GM10266 (cell line): ENCODE measurements around the gene BPTF.

Source experiments
- DNase-seq: peaks from one replicate; pipeline ENCODE4 v3.0.0; 2012; ENCODE audit errors: extremely low spot score
- TF ChIP-seq, protein P1 (sequence below): IDR thresholded peaks from 2 replicates; pipeline ENCODE4 v1.5.1; 2012; ENCODE audit warnings: mild to moderate bottlenecking, low read depth; ENCODE audit not compliant: control insufficient read depth, insufficient read depth; ENCODE audit errors: missing control alignments

The BPTF gene

DNA sequence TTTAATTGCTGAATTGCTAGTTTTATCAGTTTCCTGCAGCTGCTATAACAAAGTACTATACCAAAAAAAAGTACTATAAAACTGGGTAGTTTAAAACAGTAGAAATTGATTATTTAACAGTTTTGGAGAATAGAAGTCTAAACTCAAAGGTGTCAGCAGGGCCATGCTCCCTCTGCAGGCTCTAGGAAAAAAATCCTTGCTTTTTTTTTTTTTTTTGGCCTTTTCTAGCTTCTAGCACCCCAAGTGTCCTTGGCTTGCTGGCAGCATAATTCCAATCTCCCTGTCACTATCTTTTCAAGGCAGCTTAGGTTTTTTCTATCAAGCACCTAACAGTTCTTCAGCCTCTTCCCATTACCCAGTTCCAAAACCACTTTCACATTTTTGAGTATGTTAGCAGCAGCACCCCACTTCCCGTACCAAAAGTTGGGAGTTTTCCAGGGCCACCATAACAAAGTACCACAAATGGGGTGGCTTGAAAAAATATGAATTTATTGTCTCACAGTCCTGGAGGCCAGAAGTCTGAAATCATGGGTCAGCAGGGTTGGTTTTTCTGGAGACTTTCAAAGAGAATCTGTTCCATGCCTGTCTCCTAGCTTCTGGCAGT, 37.4 kb downstream of the BPTF start:
- DNase-seq, result no peak
- TF ChIP-seq, protein P1, sequence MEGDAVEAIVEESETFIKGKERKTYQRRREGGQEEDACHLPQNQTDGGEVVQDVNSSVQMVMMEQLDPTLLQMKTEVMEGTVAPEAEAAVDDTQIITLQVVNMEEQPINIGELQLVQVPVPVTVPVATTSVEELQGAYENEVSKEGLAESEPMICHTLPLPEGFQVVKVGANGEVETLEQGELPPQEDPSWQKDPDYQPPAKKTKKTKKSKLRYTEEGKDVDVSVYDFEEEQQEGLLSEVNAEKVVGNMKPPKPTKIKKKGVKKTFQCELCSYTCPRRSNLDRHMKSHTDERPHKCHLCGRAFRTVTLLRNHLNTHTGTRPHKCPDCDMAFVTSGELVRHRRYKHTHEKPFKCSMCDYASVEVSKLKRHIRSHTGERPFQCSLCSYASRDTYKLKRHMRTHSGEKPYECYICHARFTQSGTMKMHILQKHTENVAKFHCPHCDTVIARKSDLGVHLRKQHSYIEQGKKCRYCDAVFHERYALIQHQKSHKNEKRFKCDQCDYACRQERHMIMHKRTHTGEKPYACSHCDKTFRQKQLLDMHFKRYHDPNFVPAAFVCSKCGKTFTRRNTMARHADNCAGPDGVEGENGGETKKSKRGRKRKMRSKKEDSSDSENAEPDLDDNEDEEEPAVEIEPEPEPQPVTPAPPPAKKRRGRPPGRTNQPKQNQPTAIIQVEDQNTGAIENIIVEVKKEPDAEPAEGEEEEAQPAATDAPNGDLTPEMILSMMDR, result peak; percentile 1

DNA sequence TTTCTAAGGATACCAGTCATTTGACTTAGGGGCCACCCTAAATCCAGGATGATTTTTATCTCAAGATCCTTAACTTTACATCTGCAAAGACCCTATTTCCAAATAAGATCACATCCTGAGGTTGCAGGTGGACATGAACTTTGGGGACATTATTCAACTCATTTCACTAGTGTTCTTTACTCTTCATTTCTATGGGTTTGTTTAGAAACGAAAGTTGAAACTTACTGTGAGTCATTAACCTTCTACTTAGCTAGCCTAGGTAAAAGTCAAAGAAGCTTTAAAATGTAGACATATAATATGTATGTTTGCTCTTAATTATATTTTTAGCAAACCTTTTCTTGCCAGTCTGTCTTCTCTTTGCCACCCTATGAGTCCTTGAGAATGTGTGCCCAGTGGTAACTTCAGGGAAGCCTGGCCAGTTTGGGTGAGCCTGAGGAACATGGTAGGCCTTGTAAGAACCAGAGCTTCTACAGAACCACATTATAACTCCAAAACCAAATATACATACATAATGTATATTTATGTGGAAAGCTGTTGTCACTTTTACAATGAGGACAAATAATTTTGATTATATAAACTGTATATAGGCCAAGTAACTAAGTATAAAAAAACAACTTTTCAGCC, 38.4 kb downstream of the BPTF start:
- DNase-seq, result peak; percentile 33
- TF ChIP-seq, protein P1, result no peak

DNA sequence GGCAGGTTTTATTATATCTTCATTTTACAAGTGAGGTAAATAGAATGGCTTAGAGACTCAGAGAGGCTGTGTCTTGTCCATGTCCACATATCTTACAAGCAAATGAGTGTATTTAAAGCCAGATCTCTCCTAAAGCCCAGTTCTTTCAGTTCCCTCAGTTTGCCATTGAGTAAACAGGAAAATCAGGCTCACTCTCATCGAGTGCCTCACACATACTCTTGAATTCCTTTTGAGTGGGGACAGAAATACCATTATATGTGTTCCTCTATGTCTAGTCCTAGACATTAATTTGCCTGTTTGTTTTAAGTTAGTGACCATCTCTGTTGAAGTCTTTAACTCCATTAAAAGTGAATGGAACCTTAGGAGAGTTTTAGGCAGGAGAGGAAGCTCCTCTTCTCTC, 40.1 kb downstream of the BPTF start:
- DNase-seq, result no peak
- TF ChIP-seq, protein P1, result no peak

DNA sequence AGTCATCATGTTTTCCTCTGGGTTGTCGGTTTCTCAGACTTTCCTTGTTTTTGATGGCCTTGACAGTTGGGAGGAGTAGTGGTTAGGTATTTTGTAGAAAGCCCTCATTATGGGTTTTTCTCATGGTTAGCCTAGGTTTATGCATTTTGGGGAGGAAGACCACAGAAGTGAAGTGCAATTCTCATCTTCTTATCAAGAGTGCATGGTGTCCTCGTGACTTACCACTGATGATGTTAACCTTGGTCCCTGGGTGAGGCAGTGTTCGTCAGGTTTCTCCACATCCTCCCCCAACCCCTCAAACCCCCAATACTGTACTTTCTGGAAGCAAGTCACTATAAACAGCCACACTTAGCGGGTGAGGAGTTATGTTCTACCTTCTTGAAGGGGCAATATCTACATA, 42.3 kb downstream of the BPTF start:
- no peak for DNase-seq

DNA sequence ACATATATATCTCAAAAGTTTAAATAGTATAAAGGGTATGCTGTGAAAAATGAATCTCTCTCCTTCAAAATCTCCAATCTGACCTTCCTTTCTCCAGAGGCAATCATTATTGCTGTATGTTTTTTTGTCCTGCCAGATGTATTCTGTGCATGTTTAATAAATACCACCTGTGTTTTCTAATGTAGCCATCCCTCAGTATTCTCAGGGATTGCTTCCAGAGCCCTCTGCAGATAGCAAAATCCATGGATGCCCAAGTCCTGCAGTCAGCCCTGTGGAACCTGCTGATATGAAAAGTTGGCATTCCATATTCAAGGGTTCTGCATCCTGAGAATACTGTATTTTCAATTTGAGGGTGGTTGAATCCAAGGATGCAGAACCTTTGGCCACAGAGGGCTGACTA, 42.9 kb downstream of the BPTF start:
- DNase-seq, result no peak
- TF ChIP-seq, protein P1, result no peak

More for the DNA sequence above, 42.3 kb downstream of the BPTF start:
- TF ChIP-seq, protein P1, result no peak

DNA sequence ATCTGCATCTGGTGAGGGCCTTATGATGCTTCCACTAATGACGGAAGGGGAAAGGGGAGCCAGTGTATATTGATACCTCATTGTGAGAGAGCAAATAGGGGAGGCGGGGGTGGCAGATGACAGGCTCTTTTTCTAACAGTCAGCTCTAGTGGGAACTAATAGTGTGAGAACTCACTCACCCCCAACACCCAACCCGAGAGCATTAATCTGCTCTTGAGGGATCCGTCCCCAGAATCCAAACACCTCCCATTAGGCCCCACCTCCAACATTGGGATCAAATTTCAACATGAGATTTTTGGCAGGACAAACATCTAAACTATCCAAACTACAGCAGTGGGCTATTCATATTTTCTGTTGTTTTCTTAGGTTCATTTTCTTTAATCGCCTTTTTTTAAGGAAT, 54.4 kb downstream of the BPTF start:
- no peak for DNase-seq
- TF ChIP-seq, protein P1, result no peak

DNA sequence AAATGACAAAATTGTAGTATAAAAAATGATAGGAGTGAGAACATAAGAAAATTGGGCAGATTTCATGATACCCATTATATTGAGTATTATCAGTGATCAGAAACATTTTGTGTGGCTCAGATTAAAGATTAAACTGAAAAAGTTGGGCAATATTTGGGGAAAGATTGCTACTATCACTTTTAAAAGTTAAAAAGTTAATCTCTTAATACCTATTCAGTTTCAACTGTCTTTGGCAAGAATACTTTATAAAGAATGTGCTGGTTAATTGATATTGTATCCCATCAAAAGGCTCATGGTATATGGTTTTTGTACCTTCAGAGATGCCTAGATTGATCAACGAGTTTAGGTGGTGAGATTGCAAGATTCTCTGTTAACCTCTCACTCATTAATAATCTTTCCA, 55.8 kb downstream of the BPTF start:
- DNase-seq, result no peak
- TF ChIP-seq, protein P1, result no peak
